Gastrocnemius medialis (tissue), 4 donors: Measurements from ENCODE around the gene NFAT5. TPM values are rescaled to one million over a fixed set of nuclear protein-coding genes. Genes with fewer than 3 reads are reported as not detected.
A peak's percentile ranks its signal among the peaks of the same experiment; 100 is the strongest.

Experiments used
- ATAC-seq, 2 donors: fragments of 150-250 bp; one replicate each; pipeline ENCODE4 v1.9.1; 2016
- DNase-seq, 2 donors: peaks; one replicate each; pipeline ENCODE4 v3.0.0-alpha.2; 2019
- H3K27ac ChIP-seq, 4 donors: fragments of 200-600 bp; sonication (generic); 1 replicate in 1 of 4; 2 replicates in 3 of 4; pipeline ENCODE4 v1.5.1; 2016 to 2018; ENCODE audit warnings: mild to moderate bottlenecking in 2 of 4, moderate library complexity in 1 of 4
- H3K27me3 ChIP-seq, 3 donors: fragments of 200-600 bp; sonication (generic) in 2 of 3; 1 replicate in 1 of 3; 2 replicates in 2 of 3; pipeline versions ENCODE4 v1.5.1 to v1.6.0; 2016 to 2019; ENCODE audit warnings: mild to moderate bottlenecking in 1 of 3, moderate library complexity in 1 of 3
- H3K36me3 ChIP-seq, 2 donors: fragments of 200-600 bp; sonication (generic) in 1 of 2; one replicate each; pipeline ENCODE4 v1.5.1; 2017 to 2018
- H3K4me1 ChIP-seq, 2 donors: fragments of 200-600 bp; sonication (generic) in 1 of 2; one replicate each; pipeline ENCODE4 v1.5.1; 2016 to 2017; ENCODE audit warnings: mild to moderate bottlenecking in 2 of 2
- H3K4me3 ChIP-seq, 4 donors: fragments of 200-600 bp; sonication (generic) in 3 of 4; 1 replicate in 1 of 4; 2 replicates in 3 of 4; pipeline ENCODE4 v1.5.1; 2016 to 2019; ENCODE audit warnings: mild to moderate bottlenecking in 2 of 4
- H3K9me3 ChIP-seq, 3 donors: fragments of 200-600 bp; sonication (generic) in 2 of 3; 1 replicate in 1 of 3; 2 replicates in 2 of 3; pipeline ENCODE4 v1.5.1; 2016 to 2019
- POLR2A ChIP-seq, 2 donors: fragments of 450-650 bp; IDR thresholded peaks; one replicate each; pipeline ENCODE4 v1.6.1; 2017; ENCODE audit warnings: antibody characterized with exemption in 2 of 2, mild to moderate bottlenecking in 2 of 2, moderate library complexity in 2 of 2
- in situ Hi-C, 4 donors: fragments of 200-750 bp; cut with MboI; loops; one replicate each; pipeline versions ENCODE4 v1.15.0 to v1.8.0; 2017; ENCODE audit warnings: low sequenced_read_pairs in 4 of 4
- intact Hi-C: fragments of 100-400 bp; cut with DNase I; formaldehyde crosslinking; loops from one replicate; pipeline ENCODE4 v1.15.1; 2023; ENCODE audit warnings: low total_unique reads
- total RNA-seq, 4 donors: library from RNA; depleted of rRNA; stranded (reverse); fragments of >200 nt; gene quantifications; one replicate each; pipeline versions ENCODE4 v1.1.0 to v1.2.3, GENCODE V29; 2016
- TF ChIP-seq, protein P1 (sequence below), 5 experiments: fragments of 450-650 bp in 3 of 5; fragments of 200-600 bp in 2 of 5; sonication (generic) in 2 of 5; IDR thresholded peaks in 4 of 5; conservative IDR thresholded peaks in 1 of 5; 1 replicate in 4 of 5; 2 replicates in 1 of 5; pipeline ENCODE4 v1.5.1; 2016 to 2019; ENCODE audit warnings: antibody characterized with exemption in 5 of 5, mild to moderate bottlenecking in 3 of 5, moderate library complexity in 3 of 5

The NFAT5 gene
- total RNA-seq, 4 donors from 2014 or later = 14.4 to 34.2 (median 18.4) TPM

DNA sequence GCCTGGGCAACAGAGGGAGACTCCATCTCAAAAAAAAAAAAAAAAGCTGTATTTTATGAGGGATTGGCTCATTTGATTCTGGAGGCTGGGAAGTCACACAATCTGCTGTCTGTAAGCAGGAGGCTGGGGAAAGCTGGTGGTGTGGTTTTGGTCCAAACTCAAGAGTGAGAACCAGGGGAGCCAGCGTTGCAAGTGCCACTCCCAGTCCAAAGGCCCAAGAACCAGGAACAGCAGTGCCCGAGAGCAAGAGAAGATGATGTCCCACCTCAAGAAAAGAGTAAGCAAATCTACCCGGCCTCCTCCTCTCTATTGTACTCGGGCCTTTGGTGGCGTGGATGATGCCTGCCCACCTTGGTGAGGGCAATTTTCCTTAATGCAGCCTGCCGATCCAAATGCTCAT, 166.3 kb downstream of the NFAT5 start:
- DNase-seq (no peak), ATAC-seq (no peak)
- H3K36me3 ChIP-seq = no peaks in the 10 kb centered on the region
- peaks cover 3 to 12% of the 10 kb centered on the region in 2 donors for H3K4me1 ChIP-seq
- no peak overlapping the region for H3K27ac ChIP-seq
- H3K9me3 ChIP-seq = no peaks in the 10 kb centered on the region
- no peak overlapping the region for H3K4me3 ChIP-seq
- no peaks in the 10 kb centered on the region for H3K27me3 ChIP-seq
- intact Hi-C loops (no loop called here), in situ Hi-C loops (no loop called here)
- TF ChIP-seq, protein P1, sequence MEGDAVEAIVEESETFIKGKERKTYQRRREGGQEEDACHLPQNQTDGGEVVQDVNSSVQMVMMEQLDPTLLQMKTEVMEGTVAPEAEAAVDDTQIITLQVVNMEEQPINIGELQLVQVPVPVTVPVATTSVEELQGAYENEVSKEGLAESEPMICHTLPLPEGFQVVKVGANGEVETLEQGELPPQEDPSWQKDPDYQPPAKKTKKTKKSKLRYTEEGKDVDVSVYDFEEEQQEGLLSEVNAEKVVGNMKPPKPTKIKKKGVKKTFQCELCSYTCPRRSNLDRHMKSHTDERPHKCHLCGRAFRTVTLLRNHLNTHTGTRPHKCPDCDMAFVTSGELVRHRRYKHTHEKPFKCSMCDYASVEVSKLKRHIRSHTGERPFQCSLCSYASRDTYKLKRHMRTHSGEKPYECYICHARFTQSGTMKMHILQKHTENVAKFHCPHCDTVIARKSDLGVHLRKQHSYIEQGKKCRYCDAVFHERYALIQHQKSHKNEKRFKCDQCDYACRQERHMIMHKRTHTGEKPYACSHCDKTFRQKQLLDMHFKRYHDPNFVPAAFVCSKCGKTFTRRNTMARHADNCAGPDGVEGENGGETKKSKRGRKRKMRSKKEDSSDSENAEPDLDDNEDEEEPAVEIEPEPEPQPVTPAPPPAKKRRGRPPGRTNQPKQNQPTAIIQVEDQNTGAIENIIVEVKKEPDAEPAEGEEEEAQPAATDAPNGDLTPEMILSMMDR (IDR thresholded peaks at IDR 0.05 in 4 of 5, conservative IDR thresholded peaks at IDR 0.05 in 1 of 5) = no peak
- no peak for TF ChIP-seq POLR2A (IDR thresholded peaks at IDR 0.05)

- no peak for ATAC-seq
- Histone ChIP-seq H3K27me3 (no peaks in the 10 kb centered on the region), H3K36me3 (peaks cover 0 to 67% of the 10 kb centered on the region in 2 donors), H3K4me1 (peaks cover 3 to 4% of the 10 kb centered on the region in 2 donors), H3K4me3 (no peak overlapping the region), H3K27ac (peak overlapping the region in 2 of 4 donors; percentile 2), H3K9me3 (no peaks in the 10 kb centered on the region)
- intact Hi-C loops = no loop called here
- in situ Hi-C loops = no loop called here
- DNase-seq = no peak
- TF ChIP-seq POLR2A (IDR thresholded peaks at IDR 0.05) = no peak
- TF ChIP-seq, protein P1 (IDR thresholded peaks at IDR 0.05 in 4 of 5, conservative IDR thresholded peaks at IDR 0.05 in 1 of 5) = no peak
These were observed 175.8 kb downstream of the NFAT5 start for GRCh38 chr16:69741519-69741918.

DNA sequence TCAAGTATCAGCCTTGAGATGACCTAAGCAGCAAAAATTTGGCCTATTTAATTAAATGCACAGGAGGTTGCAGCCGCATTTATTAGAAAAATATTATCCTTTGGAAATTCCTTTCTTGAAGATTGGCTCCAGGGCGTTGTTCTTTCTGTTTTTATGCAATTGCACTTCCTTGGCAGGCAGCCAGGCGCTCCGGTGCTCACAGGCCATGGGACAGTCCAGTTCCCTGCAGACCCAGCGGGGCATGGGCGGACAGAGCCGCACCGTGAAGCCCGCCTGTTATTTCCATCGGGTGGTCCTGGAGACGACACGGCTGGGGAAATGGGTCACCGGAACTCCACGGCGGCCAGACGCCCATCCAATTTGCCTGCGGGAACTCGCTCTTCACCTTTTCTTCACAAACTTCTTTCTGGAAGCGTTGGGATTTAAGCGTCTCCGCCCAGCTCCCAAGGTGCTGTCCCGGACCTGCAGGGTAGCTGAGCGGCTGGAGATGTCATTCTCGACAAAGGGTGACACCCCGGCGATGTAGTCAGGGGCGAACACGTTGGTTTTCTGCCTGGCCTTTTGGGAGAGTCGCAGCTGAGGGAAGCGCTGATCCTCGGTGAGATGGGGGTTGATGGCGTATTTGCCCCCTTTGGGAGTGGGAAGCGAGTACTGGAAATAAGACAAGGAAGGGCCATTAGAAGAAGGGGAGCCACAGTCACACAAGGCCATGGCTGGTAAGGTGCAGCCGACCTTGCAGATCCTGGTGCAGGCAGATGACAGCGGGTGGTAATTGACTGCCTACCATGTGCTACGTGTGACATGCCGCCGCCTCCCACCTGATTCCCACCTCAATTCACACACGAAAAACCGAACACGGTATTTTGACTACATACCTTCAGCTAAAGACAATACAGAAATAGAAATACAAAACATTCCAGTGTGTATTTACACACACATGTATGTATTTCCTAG, 176.5 kb downstream of the NFAT5 start:
- intact Hi-C loops = no loop called here
- peak overlapping the region in 2 of 4 donors; percentile 2 to 14 for H3K27ac ChIP-seq

GRCh38 chr16:69744363-69745231, 178.8 kb downstream of the NFAT5 start:
- intact Hi-C loops = no loop called here
- H3K9me3 ChIP-seq = no peaks in the 10 kb centered on the region
- H3K27me3 ChIP-seq = no peaks in the 10 kb centered on the region
- in situ Hi-C loops = no loop called here
- peaks cover 0 to 98% of the 10 kb centered on the region in 2 donors for H3K36me3 ChIP-seq
- no peak for ATAC-seq
- no peak for DNase-seq
- H3K27ac ChIP-seq = no peak overlapping the region
- H3K4me3 ChIP-seq = no peak overlapping the region
- no peak for TF ChIP-seq POLR2A (IDR thresholded peaks at IDR 0.05)
- TF ChIP-seq, protein P1 (IDR thresholded peaks at IDR 0.05 in 4 of 5, conservative IDR thresholded peaks at IDR 0.05 in 1 of 5) = no peak
- H3K4me1 ChIP-seq = peaks cover 3 to 4% of the 10 kb centered on the region in 2 donors

More for the DNA sequence above, 176.5 kb downstream of the NFAT5 start:
- peaks cover 0 to 74% of the 10 kb centered on the region in 2 donors for H3K36me3 ChIP-seq
- ATAC-seq (no peak), DNase-seq (peak; percentile 18 to 63)
- no peaks in the 10 kb centered on the region for H3K9me3 ChIP-seq
- no peaks in the 10 kb centered on the region for H3K27me3 ChIP-seq
- no peak overlapping the region for H3K4me3 ChIP-seq
- TF ChIP-seq POLR2A (IDR thresholded peaks at IDR 0.05) = no peak
- TF ChIP-seq, protein P1 (IDR thresholded peaks at IDR 0.05 in 4 of 5, conservative IDR thresholded peaks at IDR 0.05 in 1 of 5) = no peak
- in situ Hi-C loops = no loop called here
- peaks cover 3 to 4% of the 10 kb centered on the region in 2 donors for H3K4me1 ChIP-seq
